ENCODE data around the gene GNG13.

Gene GNG13

DNA sequence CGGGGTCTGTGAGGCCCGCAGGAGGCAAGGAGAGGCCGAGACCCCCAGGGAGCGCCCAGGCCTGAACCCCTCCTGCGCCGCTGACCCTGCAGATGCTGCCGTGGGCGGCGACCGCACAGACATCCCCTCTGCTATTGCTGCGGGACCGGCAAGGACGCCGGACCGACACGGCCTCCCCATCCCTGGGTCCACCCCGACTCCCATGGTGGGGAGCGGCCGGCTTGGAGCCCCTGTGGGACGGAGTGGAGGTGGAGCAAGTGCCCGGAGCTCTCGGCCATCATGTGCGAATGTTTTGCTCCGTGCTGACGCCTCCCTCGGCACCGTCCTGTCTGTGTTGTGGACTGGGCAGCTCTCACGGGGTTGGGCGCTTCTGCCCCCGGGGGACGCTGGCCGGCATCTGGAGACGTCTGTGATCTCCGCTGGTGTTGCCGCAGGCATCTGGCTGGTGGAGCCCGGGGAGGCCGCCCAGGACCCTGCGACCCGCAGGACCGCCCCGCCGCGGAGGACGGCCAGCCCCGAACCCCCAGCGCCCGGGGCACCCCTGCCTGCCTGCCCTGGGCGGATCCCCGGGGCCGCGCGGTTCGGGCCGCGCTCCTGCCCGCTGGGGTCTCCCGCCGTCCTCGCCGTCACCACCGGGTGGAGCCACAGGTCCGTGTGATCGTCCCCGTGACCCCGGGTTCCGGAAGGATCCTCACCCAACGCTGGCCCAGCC is 12.8 kb upstream of the GNG13 start:
- DNase-seq: peak; percentile 30

DNA sequence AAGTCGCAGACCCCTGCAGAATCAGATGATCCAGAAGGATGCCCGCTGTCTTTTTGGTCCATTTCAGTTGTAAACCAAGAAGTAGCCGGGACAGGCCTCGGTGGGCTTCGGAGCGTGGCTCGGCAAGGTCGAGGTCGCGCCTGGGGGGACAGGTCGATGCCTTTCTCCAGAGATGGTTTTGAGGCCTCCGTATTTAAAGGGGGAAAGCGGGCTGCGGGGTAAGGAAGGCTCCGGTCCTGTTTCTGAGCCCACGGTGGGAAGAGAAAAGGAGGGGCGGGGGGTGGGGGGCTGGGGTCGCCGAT is 7.5 kb upstream of the GNG13 start:
- no peak for DNase-seq

DNA sequence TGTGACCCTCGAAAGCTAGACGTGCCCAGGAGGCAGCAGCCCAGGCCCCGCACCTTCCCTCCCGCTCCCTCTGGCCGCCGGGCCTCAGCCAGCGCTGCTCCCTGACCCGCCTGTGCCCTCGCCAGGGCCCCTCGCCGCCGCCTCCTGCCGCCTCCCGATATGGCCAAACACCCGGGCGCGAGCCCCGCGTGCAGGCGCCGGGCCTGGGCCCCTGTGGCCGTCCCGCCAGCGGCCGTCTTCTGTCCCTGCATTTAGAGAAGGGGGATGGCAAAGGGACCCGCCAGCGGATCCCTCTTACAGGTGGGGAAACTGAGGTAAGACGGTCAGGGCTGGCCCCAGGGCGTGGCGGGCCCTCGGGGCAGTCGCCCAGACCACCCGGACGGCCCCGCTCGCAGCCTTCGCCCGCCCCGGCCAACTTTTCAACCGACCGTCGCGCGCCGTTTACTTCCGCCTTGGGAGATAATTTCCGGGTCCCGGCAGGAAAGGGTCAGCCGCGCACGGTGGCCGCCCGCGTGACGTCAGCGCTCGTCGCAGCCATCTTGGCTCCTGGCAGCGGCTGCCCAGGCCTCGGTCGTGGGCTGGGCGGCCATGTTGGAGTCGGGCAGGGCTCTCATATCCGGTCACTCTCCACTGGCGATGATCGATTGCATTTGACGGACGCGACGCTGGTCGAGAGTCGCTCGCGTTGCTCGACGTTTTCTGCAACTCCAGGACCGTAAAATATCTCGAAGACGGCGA is 7.0 kb upstream of the GNG13 start:
- DNase-seq: peak; percentile 91

DNA sequence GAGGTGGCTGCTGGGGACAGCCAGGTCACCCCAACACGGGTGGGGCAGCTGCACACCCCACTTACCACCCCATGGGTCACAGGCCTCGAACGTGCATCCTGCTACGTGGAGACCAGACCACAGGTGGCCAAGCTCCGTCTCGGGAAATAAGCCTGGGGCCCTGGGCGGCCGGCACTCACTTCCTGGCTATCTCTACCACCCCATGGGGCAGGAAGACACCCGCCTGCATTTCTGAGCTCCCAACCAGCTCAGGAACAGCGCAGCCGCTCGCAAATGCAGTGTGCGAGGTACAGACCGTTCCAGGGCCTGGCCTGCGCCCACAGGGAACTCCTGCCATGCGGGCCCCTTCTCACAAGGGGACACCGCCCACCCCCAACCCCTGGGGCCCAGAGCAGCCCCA is 4.9 kb upstream of the GNG13 start:
- DNase-seq: no peak

DNA sequence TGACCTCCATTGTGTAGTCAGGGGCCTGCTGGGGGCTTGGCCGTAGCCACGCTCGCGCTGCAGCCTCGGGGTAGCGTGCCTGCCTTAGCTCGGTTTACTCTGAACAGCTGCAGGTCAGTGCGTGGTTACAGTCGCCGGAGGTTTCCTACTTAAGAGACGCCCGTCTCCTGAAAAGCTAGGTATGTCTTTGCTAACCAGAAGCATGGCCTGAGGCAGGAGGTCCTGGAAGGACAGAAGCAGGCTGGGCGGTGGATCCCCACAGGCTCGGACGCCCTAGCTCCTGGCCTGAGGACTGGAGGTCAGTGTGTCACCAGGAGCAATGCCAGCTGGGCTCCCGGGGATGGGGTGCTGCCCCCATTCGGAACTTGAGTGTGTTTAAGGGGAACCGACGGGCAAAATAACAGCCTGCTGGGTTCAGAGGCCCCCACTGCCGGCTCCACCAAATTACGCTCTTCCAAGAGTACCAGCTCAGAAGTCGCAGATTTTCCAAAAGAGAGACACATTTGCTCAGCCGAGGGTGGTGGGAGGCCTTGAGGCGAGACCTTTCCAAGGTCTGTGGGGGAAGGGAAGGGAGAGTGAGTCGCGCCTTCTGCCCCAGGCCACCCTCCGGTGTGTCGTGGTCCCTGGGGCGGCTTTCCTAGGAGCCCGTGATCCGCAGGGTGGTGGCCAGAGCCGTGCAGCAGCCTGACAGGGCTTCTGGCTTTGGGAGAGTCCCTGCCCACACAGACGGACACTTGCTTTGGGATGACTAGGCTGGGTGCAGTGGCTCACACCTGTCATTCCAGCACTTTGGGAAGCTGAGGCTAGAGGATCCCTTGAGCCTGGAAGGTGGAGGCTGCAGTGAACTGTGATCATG is 3.9 kb upstream of the GNG13 start:
- no peak for DNase-seq

DNA sequence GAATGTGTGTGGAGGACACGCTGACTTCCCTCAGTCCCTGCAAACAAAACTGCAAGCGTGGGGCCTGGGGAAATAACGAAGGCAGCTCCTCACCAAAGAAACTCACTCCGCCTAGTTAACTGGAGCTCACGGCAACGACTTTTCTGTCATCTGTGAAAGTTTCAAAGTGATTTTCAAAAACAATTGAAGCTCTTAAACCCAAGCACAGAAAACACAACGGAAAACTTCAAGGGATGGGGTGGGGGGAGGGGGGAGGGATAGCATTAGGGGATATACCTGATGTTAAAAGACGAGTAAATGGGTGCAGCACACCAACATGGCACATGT is 3.2 kb upstream of the GNG13 start:
- DNase-seq: no peak

DNA sequence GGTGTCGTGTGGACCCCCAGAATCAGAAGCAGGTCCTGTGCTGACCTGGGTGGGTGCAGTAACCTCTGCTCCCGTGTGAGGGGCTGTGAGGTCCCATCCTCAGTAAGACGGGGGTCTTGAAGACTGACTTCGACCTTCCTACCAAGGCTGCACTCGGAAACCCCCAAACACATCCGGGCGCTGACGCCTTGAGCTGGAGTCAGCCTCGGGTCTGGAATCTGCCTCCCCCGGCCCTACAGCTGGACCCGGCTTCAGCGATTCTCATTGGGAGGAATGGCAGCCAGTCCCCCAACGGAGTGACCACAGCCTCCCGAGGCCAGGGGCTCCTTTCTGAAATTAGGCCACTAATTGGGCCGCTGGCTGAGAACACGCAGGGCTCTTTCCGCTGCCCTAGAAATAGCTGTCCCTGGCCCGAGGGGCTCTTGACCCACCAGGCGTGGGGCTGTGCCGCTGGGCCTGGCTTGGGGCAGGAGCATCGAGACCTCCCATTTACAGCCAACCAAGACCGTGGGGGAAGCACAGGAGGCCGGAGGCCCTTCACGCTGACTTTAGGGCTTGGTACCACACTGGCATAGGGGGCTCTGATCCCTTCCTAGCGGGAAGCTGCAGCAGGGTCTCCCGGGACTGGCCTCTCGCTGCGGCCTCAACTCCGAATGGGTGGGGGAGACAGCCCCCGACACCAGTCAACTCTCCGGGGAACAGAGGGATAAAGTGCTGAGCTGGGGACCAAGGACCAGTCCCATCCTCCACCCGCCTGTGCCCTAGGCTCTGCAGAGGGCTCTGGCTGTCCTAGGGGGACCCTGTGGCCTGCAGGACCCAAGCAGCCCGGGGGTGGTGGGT is 2.6 kb upstream of the GNG13 start:
- no peak for DNase-seq

DNA sequence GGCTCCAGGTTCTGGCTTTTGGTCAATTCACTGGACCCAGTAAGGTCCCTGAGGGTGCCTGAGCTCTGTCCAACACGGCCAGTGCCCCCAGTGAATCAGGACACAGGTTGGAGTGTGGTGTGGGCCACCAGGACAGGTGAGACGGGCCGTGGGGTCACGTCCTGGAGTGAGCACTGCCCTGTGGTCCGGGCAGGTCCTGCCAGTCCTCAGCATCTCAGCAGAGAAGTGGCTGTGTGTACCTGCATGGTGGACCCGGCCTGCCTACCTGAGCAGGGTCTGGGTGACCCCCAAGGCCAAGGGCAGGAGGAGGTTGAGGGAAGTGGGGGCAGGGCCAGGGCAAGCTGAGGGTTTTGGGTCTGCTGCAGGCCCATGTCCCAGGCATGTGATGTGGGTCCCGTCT is 1.9 kb upstream of the GNG13 start:
- DNase-seq: no peak

DNA sequence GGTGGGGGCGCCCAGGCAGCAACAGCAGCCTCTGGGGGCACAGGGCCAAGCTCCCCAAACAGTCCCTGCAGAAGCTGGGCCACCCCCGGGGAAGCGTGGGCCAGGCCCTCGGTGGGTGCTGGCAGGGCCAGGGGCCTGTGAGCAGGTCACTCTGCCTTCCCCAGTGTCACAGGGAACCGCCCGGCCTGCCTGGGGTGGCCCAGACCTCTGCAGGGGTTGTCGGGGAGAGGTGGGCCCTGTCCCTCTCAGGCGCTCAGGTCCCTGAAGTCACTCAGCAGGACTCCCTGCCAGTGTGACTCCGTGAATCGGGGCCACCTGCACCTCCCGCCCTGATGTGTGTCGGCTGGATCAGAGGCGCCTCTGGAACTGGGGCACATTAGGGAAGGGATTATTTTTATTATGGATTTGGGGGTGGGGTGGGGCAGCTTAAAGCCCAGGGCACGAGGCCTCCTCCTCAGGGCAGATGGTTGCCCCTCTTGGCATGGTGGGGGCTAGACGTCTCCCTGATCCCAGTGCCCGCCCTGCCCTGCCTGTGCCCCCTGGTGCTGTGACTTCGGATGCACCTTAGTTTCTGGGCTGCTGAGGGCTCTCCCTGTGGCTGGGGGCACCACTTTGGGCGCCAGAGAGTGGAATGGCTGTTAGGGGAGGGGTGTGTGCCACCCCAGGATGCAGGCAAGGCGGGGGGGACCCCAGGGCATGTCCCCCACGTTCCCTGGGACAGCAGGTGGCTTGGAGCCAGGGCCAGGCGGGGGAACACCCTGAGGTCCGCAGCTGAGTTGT is 1.2 kb upstream of the GNG13 start:
- DNase-seq: no peak

DNA sequence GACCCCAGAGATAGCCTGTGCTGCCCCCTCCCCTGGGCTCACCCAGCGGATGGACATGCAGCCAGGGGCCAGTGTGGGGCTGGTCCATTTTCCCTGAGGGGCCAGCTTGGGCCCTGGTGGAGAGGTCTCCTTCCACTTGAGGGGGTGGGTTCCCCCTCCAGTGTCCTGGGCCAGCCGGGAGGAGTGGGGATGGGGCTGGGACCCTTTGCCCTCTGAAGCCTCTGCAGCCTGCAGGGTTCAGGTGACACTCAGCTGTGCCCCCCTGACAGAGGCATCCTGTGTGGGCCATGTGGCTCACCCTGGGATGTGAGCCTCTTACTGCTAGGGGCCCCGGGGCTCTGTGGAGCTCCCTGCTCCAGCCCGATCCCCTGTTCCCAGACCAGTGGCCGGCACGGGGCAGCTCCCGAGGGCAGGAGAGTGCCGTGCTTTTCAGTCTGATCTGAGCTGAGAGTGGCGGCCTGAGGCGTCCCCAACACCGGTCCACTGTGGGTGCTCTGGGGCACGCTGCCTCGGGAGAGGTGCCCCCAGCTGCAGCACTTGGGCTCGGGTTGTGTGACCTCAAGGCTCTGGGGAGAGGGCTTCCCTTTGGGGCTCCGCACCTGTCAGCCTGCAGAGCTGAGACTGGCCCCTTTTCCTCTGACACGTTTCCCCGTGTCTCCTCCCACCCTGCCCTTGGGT is 439 bp upstream of the GNG13 start:
- DNase-seq: no peak

DNA sequence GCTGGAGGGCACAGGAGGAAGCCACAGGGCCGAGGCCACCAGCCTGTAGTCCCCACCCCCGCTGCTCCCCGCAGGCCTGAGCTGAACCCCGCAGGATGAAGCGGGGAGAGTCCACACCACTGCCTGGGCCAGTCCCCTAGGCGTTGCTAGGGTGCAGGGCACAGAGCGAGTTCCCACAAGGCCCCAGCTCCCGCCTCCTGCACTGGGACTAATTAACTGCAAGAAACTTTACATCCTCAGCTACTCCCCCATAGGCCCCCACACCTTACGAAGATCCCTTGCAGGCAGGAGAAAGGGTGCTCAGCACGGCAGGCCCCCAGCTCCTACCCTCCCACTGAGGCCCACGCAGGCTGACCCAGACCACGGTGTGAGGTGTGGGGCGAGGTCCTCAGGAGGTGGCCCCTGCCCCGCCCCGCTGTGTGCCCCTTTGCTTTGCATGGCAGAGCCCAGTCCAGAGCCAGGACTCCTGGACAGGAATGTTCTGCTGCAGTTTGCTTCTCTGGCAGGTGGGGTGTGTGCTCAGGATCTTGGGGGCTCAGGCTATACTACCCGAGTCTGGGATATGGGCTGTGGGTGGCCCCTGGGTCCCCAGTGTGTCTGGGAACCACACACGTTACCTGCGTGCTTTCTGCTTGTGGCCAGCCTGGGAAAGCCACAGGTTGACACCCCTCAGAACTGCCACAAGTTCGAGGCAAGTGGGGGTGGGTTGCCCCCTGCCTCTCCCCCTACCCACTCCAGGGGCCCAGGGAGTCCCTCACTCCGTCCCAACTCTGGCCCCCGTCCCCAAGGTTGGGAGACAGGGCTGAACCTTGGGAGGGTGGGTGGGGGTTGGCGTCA is 1.2 kb downstream of the GNG13 start:
- DNase-seq: no peak

DNA sequence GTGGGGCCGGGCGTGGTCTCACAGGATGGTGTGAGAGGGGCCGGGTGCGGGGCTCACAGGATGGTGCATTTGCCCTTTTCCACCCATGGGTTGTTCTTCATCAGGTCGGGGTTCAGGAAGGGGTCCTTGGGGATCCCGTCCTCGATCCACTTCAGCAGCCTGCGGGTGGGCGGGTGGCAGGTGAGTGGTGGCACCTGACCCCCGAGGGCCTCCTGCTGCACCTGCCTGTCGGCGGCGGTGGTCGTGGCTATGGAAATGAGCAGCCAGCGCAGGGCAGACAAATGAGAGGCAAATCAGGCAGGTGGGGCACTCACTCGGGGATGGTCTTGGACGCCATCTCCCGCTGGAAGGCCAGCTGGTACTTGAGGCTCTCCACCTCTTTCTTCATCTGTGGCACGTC is 1.9 kb downstream of the GNG13 start:
- no peak for DNase-seq

DNA sequence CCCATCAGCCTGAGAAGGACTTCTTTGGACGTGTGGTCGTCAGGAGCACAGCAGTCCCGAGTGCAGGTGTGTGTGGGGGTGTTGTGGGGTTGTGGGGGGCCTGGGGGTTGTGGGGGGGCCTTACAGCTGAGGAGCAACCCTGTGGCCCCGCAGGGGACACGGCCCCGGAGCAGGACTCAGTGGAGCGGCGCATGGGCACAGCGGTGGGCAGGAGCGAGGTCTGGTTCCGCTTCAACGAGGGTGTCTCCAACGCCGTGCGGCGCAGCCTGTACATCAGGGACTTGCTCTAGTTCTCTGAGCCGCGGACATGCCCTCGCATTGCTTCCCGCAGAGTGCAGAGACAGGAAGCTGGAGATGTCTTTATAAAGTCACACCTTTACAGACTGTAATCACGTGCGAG is 2.8 kb downstream of the GNG13 start:
- no peak for DNase-seq

DNA sequence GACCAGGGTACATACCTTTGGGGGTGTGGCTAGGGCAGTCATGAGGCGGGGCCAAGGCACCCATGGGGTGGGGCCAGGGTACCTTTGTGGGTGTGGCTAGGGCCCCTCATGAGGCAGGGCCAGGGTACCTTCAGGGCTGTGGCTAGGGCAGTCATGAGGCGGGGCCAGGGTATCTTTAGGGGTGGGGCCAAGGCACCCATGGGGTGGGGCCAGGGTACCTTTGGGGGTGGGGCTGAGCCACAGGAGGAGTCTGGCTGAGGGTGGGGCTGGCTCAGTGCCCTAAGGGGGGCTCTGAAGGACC is 3.5 kb downstream of the GNG13 start:
- no peak for DNase-seq

DNA sequence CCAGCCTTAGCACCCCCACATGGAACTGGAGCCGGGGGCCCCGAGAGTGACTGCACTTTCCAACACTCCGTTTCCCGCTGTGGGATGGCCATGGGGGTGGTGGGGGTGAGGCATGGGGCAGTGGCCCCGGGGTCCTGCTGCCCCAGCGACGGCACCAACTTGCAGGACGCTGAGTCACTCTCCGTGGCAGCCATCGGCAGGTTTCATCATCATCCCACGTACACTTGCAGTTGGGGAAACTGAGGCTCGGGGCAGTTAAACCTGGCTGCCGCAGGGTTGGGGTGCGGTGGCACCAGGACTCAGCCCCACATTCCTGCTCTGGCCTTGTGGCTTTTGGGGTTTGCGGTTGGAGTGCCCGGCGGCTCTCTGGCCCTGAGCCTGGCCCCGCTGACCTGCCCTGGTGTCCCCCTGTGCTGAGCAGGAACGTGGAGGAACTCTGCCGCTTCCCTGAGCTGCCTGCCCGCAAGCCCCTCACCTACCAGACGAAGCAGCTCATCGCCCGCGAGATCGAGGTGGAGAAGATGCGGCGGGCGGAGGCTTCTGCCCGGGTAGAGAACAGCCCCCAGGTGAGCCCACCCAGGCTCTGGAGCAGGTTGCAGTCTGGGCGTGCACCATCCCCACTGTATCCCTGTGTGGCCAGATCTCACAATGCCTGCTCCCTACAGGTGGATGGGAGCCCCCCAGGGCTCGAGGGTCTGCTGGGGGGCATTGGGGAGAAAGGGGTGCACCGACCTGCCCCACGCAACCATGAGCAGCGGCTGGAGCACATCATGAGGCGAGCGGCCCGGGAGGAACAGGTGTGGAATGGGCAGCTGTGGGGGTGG is 4.0 kb downstream of the GNG13 start:
- no peak for DNase-seq

DNA sequence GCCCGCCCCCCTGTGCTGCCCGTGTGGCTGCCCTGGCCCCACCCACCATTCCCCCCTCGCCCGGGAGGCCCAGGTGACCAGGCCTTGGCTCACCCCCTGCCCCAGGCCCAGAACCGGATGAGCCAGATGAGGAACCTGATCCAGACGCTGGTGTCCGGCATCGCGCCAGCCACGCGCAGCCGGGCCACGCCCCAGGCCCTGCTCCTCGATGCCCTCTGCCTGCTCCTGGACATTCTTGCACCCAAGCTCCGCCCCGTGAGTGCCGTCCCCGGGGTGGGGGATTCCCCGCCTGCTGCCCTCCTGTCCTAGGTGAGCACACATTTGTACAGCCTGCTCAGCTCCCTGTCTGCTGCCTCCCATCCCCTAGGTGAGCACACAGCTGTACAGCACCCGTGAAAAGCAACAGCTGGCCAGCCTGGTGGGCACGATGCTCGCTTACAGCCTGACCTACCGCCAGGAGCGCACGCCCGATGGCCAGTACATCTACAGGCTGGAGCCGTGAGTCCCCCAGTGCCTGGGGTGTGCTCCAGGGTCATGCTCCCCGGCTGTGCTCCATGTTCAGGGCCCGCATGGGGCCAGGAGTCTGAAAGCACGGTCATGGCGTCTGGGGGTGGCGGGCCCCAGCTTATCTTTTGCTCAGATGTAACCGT is 4.8 kb downstream of the GNG13 start:
- no peak for DNase-seq

DNA sequence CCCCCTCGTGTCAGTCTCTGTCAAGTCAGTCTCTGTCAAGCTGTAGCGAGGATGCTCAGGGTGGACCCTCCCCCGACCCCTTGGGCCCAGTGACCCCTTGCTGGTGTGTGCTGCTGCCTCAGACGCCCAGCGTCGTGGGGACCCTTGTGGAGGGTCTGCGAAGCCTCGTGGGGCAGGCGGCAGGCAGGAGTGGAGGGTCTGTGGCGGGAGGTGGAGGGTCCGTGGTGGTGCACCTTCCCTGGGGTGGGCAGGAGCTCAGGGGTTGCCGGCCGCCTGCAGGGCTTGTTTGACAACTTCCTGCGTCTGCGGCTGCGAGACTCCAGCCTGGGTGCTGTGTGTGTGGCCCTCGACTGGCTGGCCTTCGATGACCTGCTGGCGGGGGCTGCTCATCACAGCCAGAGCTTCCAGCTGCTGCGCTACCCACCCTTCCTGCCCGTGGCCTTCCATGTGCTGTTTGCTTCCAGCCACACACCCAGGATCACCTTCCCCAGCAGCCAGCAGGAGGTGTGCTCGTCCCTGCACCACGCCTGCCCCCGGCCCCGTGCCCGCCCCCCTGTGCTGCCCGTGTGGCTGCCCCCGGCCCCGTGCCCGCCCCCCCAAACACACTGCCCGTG is 5.6 kb downstream of the GNG13 start:
- DNase-seq: no peak

DNA sequence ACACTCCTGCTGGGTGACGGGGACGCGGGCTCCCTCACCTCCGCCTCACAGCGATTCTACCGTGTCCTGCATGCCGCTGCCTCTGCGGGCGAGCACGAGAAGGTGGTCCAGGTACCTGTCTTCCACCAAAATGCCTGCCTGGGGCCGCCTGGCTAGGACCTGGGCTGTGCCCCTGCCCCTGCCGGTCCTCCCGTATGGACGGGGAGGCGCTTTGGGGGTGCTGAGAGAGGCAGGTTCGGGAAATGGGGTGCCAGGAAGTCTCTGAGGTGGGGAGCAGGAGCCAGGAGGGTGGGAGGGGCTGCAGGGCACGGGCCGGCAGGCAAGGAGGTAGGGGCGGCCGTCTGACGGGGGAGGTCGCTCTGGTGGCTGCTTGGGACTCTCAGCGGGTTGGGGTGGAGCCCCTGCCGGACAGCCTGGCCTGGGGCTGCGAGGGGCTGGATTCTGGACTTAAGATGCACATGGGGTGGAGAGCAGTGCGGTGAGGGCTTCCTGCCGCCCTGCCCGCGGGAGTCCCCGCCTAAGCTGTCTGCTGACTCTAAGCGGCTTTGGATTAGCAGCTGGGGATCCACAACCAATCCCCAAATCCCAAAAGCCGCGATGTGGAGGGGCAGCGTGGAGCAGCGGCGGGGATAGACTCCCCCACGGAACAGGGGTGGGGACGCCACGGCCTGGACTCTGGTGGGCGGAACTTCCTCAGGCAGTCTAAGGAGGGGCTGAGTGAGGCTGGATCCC is 6.3 kb downstream of the GNG13 start:
- no peak for DNase-seq

Measured in fibroblast of skin of right biceps (primary cell).